Hepatocyte (in vitro differentiated cells): ENCODE measurements around the gene SFRP4.

Experiments
- CTCF ChIP-seq: fragments of 200-600 bp; sonication (generic); IDR thresholded peaks from 2 replicates; pipeline ENCODE4 v1.5.1; 2016; ENCODE audit warnings: antibody characterized with exemption, mild to moderate bottlenecking; ENCODE audit not compliant: poor library complexity
- EZH2 ChIP-seq: fragments of 200-600 bp; sonication (generic); IDR thresholded peaks from 2 replicates; pipeline ENCODE4 v1.6.1; 2016; ENCODE audit warnings: antibody characterized with exemption, mild to moderate bottlenecking, borderline replicate concordance
- EZH2phosphoT487 ChIP-seq: fragments of 200-600 bp; sonication (generic); IDR thresholded peaks from one replicate; pipeline ENCODE4 v1.6.1; 2018; ENCODE audit warnings: antibody characterized with exemption, mild to moderate bottlenecking, low read depth, moderate library complexity; ENCODE audit not compliant: unreplicated experiment, severe bottlenecking

DNA sequence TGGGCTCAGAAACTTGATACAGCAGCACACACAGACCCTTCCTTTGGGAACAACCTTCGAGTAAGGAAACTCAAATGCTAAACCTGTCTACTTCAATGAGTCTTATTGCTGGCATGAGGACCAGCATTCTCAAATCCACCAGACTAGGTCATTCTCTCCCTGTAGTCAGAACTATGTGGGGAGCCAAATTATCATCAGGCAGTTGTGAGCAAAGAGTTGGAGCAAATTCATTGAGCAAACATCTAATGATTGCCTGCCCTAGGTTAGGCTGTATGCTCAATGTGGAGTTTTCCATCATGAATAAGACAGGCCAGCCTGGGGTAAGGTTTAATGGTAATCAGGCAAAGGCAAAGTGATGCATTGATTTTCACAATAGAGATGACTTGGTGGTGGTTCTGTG lies 7.4 kb upstream of the SFRP4 start:
- TF ChIP-seq CTCF (no peak), EZH2 (no peak), EZH2phosphoT487 (no peak)
